NCI-H146 (cell line): Measurements from ENCODE around the gene WWC2.
"Not testable (repeated sequence)": the region's sequence is repeated elsewhere in the genome, so short reads cannot be mapped to it uniquely, and the experiment has no call there.

ENCODE experiments used
- DNase-seq: peaks from one replicate; lab custom pipeline; 2025; lab: John Stamatoyannopoulos, UW

Gene WWC2

GRCh38 chr4:183100827-183101226, 1.8 kb downstream of the WWC2 start:
- no peak for DNase-seq

GRCh38 chr4:183101956-183102480, 3.0 kb downstream of the WWC2 start:
- DNase-seq, result no peak

- no peak for DNase-seq
Observed at GRCh38 chr4:183105092-183105491, 6.0 kb downstream of the WWC2 start.

GRCh38 chr4:183106839-183107238, 7.8 kb downstream of the WWC2 start:
- DNase-seq, result no peak

- no peak for DNase-seq
Observed at GRCh38 chr4:183107891-183108459, 8.9 kb downstream of the WWC2 start.

- no peak for DNase-seq
Observed at GRCh38 chr4:183110244-183110643, 11.2 kb downstream of the WWC2 start.

- DNase-seq, result no peak
Observed at GRCh38 chr4:183111452-183111885, 12.4 kb downstream of the WWC2 start.

GRCh38 chr4:183118141-183118540, 19.1 kb downstream of the WWC2 start:
- DNase-seq, result no peak

- no peak for DNase-seq
Observed at GRCh38 chr4:183118585-183118984, 19.5 kb downstream of the WWC2 start.

- DNase-seq, result not testable (repeated sequence)
Observed at GRCh38 chr4:183121660-183122059, 22.6 kb downstream of the WWC2 start.

- DNase-seq, result no peak
Observed at GRCh38 chr4:183124228-183124627, 25.2 kb downstream of the WWC2 start.

- DNase-seq, result no peak
Observed at GRCh38 chr4:183124865-183125264, 25.8 kb downstream of the WWC2 start.

- no peak for DNase-seq
Observed at GRCh38 chr4:183129125-183129524, 30.1 kb downstream of the WWC2 start.

- no peak for DNase-seq
Observed at GRCh38 chr4:183129675-183130074, 30.6 kb downstream of the WWC2 start.

GRCh38 chr4:183130328-183131155, 31.5 kb downstream of the WWC2 start:
- DNase-seq, result no peak

GRCh38 chr4:183132081-183132480, 33.0 kb downstream of the WWC2 start:
- DNase-seq, result no peak

- DNase-seq, result no peak
Observed at GRCh38 chr4:183132865-183133264, 33.8 kb downstream of the WWC2 start.

GRCh38 chr4:183136855-183137254, 37.8 kb downstream of the WWC2 start:
- DNase-seq, result no peak

GRCh38 chr4:183139058-183139750, 40.1 kb downstream of the WWC2 start:
- no peak for DNase-seq

GRCh38 chr4:183139972-183140570, 41.0 kb downstream of the WWC2 start:
- DNase-seq, result no peak

- DNase-seq, result no peak
Observed at GRCh38 chr4:183140911-183141320, 41.9 kb downstream of the WWC2 start.

GRCh38 chr4:183141997-183142396, 42.9 kb downstream of the WWC2 start:
- no peak for DNase-seq
